Parathyroid adenoma (tissue), 2 donors: ENCODE data around the gene ZNF200.
"Not testable (repeated sequence)": the region's sequence is repeated elsewhere in the genome, so short reads cannot be mapped to it uniquely, and the experiment has no call there.

ENCODE experiments used
- H2AFZ ChIP-seq: fragments of 300-600 bp; sonication (generic); one replicate; pipeline ENCODE4 v1.7.0; 2017; ENCODE audit warnings: antibody characterized with exemption, mild to moderate bottlenecking
- H3K27ac ChIP-seq: fragments of 300-600 bp; sonication (generic); one replicate; pipeline ENCODE4 v1.7.0; 2017
- H3K27me3 ChIP-seq: fragments of 300-600 bp; sonication (generic); one replicate; pipeline ENCODE4 v1.7.0; 2017; ENCODE audit warnings: low read length; ENCODE audit not compliant: control insufficient read depth, insufficient read depth
- H3K36me3 ChIP-seq: fragments of 300-600 bp; sonication (generic); one replicate; pipeline ENCODE4 v1.7.0; 2017; ENCODE audit warnings: low read length; ENCODE audit not compliant: control insufficient read depth, insufficient read depth
- H3K4me1 ChIP-seq: fragments of 300-600 bp; sonication (generic); one replicate; pipeline ENCODE4 v1.7.0; 2017; ENCODE audit warnings: control low read depth
- H3K4me2 ChIP-seq: fragments of 300-600 bp; sonication (generic); one replicate; pipeline ENCODE4 v1.7.0; 2017; ENCODE audit warnings: low read length
- H3K4me3 ChIP-seq: fragments of 300-600 bp; sonication (generic); one replicate; pipeline ENCODE4 v1.7.0; 2017; ENCODE audit warnings: low read depth, low read length
- H3K79me2 ChIP-seq: fragments of 300-600 bp; sonication (generic); one replicate; pipeline ENCODE4 v1.7.0; 2017; ENCODE audit warnings: control low read depth
- H3K9ac ChIP-seq: fragments of 300-600 bp; sonication (generic); one replicate; pipeline ENCODE4 v1.7.0; 2017; ENCODE audit warnings: mild to moderate bottlenecking
- H3K9me3 ChIP-seq: fragments of 300-600 bp; sonication (generic); one replicate; pipeline ENCODE4 v1.7.0; 2017; ENCODE audit warnings: low read length; ENCODE audit not compliant: control insufficient read depth
- CTCF ChIP-seq: fragments of 300-600 bp; sonication (generic); IDR thresholded peaks from one replicate; pipeline ENCODE4 v1.7.0; 2017; ENCODE audit warnings: antibody characterized with exemption, mild to moderate bottlenecking
- donor health status: primary hyperparathyroidism.

ZNF200 gene

GRCh38 chr16:3214904-3215600 lies 19.9 kb downstream of the ZNF200 start:
- no peak overlapping the region for H3K4me2 ChIP-seq
- no peaks in the 10 kb centered on the region for H3K36me3 ChIP-seq
- H3K79me2 ChIP-seq = no peaks in the 10 kb centered on the region
- H3K9ac ChIP-seq = no peak overlapping the region
- peaks cover 5% of the 10 kb centered on the region for H3K4me1 ChIP-seq
- no peaks in the 10 kb centered on the region for H3K27me3 ChIP-seq
- H3K4me3 ChIP-seq = no peak overlapping the region
- H2AFZ ChIP-seq = no peak overlapping the region
- H3K27ac ChIP-seq = no peak overlapping the region
- no peak for TF ChIP-seq CTCF
- no peaks in the 10 kb centered on the region for H3K9me3 ChIP-seq

- Histone ChIP-seq H3K27me3 (no peaks in the 10 kb centered on the region), H2AFZ (no peak overlapping the region), H3K4me3 (no peak overlapping the region), H3K36me3 (no peaks in the 10 kb centered on the region), H3K79me2 (no peaks in the 10 kb centered on the region), H3K9ac (no peak overlapping the region), H3K27ac (no peak overlapping the region), H3K4me2 (no peak overlapping the region), H3K4me1 (peaks cover 5% of the 10 kb centered on the region), H3K9me3 (no peaks in the 10 kb centered on the region)
- no peak for TF ChIP-seq CTCF
These were observed 22.4 kb downstream of the ZNF200 start for GRCh38 chr16:3212567-3212966.

GRCh38 chr16:3212006-3212405 lies 23.0 kb downstream of the ZNF200 start:
- Histone ChIP-seq H2AFZ (peak overlapping the region; percentile 40), H3K27ac (no peak overlapping the region), H3K4me3 (no peak overlapping the region), H3K79me2 (no peaks in the 10 kb centered on the region), H3K4me2 (peak overlapping the region; percentile 29), H3K9ac (no peak overlapping the region), H3K4me1 (peaks cover 5% of the 10 kb centered on the region), H3K27me3 (no peaks in the 10 kb centered on the region), H3K9me3 (no peaks in the 10 kb centered on the region), H3K36me3 (no peaks in the 10 kb centered on the region)
- TF ChIP-seq CTCF = no peak

GRCh38 chr16:3207086-3207953 lies 27.6 kb downstream of the ZNF200 start:
- Histone ChIP-seq H2AFZ (no peak overlapping the region), H3K9me3 (no peaks in the 10 kb centered on the region), H3K27me3 (no peaks in the 10 kb centered on the region), H3K27ac (no peak overlapping the region), H3K4me1 (peaks cover 5% of the 10 kb centered on the region), H3K79me2 (no peaks in the 10 kb centered on the region), H3K36me3 (no peaks in the 10 kb centered on the region), H3K4me2 (no peak overlapping the region), H3K4me3 (no peak overlapping the region), H3K9ac (no peak overlapping the region)
- TF ChIP-seq CTCF = no peak

- not testable (repeated sequence) for H3K27ac ChIP-seq, H3K79me2 ChIP-seq, H3K4me2 ChIP-seq, H3K4me3 ChIP-seq, H2AFZ ChIP-seq, H3K4me1 ChIP-seq, H3K27me3 ChIP-seq, H3K9ac ChIP-seq, H3K36me3 ChIP-seq, H3K9me3 ChIP-seq
These were observed 29.0 kb downstream of the ZNF200 start for GRCh38 chr16:3205939-3206338.
